ENCODE data around the gene RBP3.

DNA sequence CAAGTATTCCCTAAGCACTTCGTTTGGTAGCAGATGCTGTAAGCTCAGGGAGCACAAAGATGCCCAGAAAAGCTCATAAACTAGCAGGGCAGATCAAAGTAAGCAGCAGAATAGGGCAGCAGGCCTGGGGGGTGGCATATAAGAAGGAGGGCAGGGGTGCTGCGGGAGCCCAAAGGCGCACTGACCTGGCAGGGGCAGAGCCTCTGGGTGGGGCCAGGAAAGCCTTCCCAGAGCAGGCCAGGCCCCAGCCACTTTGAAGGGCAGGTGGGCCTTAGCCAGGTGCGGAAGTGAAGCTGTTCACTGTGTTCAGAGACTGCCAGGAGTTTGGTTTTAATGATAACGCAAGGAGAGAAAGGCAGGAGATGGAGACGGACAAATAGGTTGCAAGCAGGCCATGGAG, 44.3 kb upstream of the RBP3 start:
- TF ChIP-seq, protein P1, sequence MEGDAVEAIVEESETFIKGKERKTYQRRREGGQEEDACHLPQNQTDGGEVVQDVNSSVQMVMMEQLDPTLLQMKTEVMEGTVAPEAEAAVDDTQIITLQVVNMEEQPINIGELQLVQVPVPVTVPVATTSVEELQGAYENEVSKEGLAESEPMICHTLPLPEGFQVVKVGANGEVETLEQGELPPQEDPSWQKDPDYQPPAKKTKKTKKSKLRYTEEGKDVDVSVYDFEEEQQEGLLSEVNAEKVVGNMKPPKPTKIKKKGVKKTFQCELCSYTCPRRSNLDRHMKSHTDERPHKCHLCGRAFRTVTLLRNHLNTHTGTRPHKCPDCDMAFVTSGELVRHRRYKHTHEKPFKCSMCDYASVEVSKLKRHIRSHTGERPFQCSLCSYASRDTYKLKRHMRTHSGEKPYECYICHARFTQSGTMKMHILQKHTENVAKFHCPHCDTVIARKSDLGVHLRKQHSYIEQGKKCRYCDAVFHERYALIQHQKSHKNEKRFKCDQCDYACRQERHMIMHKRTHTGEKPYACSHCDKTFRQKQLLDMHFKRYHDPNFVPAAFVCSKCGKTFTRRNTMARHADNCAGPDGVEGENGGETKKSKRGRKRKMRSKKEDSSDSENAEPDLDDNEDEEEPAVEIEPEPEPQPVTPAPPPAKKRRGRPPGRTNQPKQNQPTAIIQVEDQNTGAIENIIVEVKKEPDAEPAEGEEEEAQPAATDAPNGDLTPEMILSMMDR (IDR thresholded peaks at IDR 0.05; ENCODE audit: low read depth, low read length) = no peak
- TF ChIP-seq EZH2phosphoT487 (IDR thresholded peaks at IDR 0.05; ENCODE audit: low read depth) = no peak
